ENCODE measurements around the gene PPFIA2.

PPFIA2 gene

GRCh38 chr12:81546811-81547210 lies 212.3 kb downstream of the PPFIA2 start:
- DNase-seq (ENCODE audit: low read depth), result no peak

- no peak for DNase-seq (ENCODE audit: low read depth)
These were observed 215.5 kb downstream of the PPFIA2 start for GRCh38 chr12:81543621-81544139.

- DNase-seq (ENCODE audit: low read depth), result no peak
These were observed 216.8 kb downstream of the PPFIA2 start for GRCh38 chr12:81542065-81543010.

DNA sequence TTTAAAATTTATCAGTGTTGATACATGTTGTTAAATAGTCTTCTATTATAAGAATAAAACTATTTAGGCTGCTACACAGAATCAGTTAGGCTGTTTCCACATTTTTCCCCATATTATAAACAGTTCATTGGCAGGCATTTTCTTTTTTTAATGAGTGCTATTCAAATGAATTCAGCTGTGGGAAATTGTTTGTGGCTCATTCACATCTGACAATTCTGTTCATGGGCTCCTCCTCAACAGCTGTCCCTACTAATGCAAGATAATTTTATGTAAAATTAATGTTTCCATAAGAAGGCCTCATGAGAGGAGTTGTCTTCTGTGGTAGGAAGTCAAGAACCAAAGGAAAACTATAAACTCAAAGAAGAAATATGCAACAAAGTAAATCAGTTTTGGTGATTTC lies 218.0 kb downstream of the PPFIA2 start:
- no peak for DNase-seq (ENCODE audit: low read depth)

GRCh38 chr12:81539279-81539678 lies 219.9 kb downstream of the PPFIA2 start:
- DNase-seq (ENCODE audit: low read depth), result no peak

GRCh38 chr12:81533054-81533453 lies 226.1 kb downstream of the PPFIA2 start:
- DNase-seq (ENCODE audit: low read depth), result no peak

DNA sequence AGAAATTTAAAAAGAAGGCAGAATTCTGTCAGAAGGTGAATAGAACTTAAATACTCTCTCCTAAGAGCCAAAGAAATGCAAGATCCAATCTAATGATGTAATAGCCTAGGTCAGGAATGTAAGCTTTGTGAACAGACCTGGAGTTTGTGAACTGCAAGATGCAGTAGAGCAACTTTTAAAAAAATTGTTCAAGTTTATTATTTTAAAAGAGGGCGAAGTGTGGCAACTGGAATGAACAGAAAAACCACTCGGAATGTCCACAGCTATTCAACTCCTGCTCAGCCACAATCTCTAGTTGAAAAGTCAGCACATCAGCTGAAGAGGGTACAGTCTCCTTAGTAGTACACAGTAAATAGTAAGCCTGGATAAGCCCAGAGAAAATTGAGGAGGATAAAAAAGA lies 228.8 kb downstream of the PPFIA2 start:
- no peak for DNase-seq (ENCODE audit: low read depth)

DNA sequence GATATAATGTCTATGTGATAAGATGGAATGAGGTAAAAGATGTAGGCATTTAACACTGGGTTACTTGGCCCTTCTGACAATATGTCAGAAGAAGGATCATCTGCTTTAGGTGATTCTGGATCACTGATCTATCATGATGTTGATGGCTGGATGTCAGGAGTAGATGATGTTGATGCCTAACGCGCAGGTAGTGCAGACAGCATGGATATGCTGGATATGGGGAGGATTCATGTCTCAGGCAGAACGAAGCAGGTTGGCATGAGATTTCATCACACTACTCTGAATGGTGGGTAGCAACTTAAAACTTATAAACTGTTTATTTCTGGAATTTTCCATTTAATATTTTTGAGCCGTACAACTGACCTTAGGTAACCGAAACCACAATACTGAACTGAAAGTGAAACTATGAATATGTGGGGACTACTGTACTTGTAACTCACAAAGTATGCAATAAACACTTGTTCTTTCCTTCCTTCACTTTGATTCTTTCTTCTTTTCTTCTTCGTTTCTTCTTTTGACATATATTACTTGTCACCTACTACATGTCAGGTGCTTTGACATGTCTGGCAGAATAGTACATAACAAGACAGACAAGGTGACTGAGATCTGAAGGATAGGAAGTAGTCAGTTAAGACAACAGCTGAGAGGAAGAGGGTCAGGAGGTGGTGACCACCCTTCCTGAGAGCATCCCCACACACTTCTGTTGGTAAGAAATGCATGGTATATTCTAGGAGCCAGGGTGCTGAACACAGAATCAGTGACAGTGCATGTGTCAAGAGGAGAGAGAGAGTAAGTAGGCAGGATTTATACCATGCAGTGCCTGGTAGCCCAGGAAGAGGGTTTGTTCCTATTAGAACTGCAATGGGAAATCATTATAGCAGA lies 238.8 kb downstream of the PPFIA2 start:
- no peak for DNase-seq (ENCODE audit: low read depth)

- DNase-seq (ENCODE audit: low read depth), result no peak
These were observed 240.5 kb downstream of the PPFIA2 start for GRCh38 chr12:81518638-81519037.

DNA sequence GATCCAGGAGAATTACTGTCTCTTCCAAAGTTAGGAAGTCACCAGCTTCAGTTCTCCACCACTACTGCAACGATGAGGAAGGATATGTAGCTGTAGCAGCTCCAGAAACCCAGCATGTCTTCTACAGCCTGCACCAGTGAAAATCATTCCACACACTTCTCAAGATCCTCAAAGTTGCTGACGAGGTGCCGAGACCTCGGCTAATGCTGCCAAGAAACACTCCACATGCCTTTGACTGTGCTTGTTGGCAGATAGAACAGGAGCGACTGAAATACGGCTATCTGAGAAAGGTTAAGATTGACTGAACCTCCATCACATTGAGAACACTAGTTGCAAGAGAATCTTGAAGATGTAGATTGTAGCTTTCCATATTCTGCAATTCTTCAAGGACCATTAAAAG lies 241.9 kb downstream of the PPFIA2 start:
- no peak for DNase-seq (ENCODE audit: low read depth)

- DNase-seq (ENCODE audit: low read depth), result no peak
These were observed 256.0 kb downstream of the PPFIA2 start for GRCh38 chr12:81502912-81503695.

DNA sequence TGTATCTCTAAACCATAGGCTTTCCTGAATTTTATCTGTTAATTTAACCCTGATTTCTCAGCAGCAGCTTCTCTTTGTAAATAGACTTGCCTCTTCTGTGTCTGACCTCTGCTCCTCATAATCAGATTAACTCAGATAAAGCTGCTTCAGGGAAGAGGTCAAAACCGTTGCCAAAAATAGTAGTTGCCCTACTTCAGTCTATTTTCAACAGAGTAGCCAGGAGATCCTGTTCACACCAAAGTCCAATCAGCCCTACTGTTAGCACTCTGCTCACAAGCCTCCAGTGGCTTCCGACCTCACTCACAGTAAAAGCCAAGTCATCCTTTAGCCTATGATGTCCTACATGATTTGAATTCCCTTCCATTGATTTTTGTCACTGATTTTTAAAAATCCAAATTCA lies 258.4 kb downstream of the PPFIA2 start:
- DNase-seq (ENCODE audit: low read depth), result no peak

DNA sequence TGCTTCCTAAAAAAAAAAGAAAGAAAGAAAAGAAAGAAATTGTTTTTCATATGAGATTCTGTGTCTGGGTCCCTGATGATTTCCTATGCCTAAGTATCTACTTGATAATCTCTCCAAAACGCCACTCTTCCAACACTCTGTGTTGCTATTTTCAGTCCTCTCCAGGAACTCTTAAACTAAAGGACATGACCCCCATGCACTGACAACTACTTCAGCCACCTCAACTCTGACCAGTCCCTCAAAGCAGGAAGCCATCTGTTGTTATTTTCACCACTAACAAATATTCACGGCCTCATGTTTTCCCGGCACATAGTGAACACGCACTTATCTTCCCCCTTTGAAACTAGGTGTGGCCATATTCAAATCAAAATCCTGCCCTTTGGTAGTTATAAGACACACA lies 259.3 kb downstream of the PPFIA2 start:
- no peak for DNase-seq (ENCODE audit: low read depth)

- DNase-seq (ENCODE audit: low read depth), result no peak
These were observed 266.9 kb downstream of the PPFIA2 start for GRCh38 chr12:81492131-81492720.

DNA sequence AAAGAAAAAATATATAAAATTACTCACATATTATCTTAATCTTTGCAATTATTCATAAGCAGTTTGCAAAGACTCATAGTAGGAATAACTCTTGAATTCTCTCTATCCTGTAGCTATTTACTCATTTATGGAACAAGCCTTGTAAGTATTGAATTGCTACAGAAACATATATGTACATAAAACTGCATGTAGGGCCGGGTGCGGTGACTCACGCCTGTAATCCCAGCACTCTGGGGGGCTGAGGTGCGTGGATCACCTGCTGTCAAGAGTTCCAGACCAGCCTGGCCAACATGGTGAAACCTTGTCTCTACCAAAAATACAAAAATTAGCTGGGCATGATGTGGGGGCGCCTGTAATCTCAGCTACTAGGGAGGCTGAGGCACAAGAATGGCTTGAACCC lies 286.2 kb downstream of the PPFIA2 start:
- no peak for DNase-seq (ENCODE audit: low read depth)

DNA sequence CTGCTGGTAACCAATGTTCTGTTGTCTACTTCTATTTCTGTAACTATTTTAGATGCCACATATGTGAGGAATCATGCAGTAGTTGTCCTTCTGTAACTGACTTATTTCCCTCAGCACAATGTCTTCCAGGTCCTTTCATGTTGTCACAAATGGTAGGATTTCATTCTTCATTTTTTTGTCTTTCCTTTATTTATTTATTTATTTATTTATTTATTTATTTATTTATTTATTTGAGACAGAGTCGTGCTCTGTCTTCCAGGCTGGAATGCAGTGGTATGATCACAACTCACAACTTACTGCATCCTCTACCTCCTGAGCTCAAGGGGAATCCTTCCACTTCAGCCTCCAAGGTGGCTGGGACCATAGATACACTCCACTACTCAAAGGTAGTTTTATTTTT lies 288.2 kb downstream of the PPFIA2 start:
- no peak for DNase-seq (ENCODE audit: low read depth)

- no peak for DNase-seq (ENCODE audit: low read depth)
These were observed 290.9 kb downstream of the PPFIA2 start for GRCh38 chr12:81468206-81468605.

GRCh38 chr12:81465876-81466275 lies 293.3 kb downstream of the PPFIA2 start:
- no peak for DNase-seq (ENCODE audit: low read depth)

- DNase-seq (ENCODE audit: low read depth), result no peak
These were observed 294.0 kb downstream of the PPFIA2 start for GRCh38 chr12:81465191-81465590.

- DNase-seq (ENCODE audit: low read depth), result no peak
These were observed 298.0 kb downstream of the PPFIA2 start for GRCh38 chr12:81461163-81461562.

Measured in T follicular helper cell (primary cell).